Ovary (tissue), 9 donors: ENCODE data around the gene NETO2. TPM values are rescaled to one million over a fixed set of nuclear protein-coding genes. Genes with fewer than 3 reads are reported as not detected.

Experiments
- DNase-seq, 5 donors: peaks; one replicate each; pipeline ENCODE4 v3.0.0-alpha.2; 2019 to 2020
- H3K27ac ChIP-seq, 2 donors: fragments of 200-600 bp; one replicate each; pipeline versions ENCODE4 v1.5.1 to v1.8.0; 2019 to 2022
- H3K27me3 ChIP-seq: fragments of 200-600 bp; one replicate; pipeline ENCODE4 v1.8.0; 2022
- H3K36me3 ChIP-seq: fragments of 200-600 bp; sonication (generic); one replicate; pipeline ENCODE4 v1.5.1; 2019
- H3K4me1 ChIP-seq: one replicate; pipeline ENCODE4 v1.8.1; 2013; ENCODE audit warnings: mild to moderate bottlenecking, moderate library complexity; ENCODE audit not compliant: insufficient read depth
- H3K4me3 ChIP-seq: fragments of 200-600 bp; sonication (generic); one replicate; pipeline ENCODE4 v1.5.1; 2017
- H3K9me3 ChIP-seq, 2 donors: fragments of 200-600 bp in 1 of 2; sonication (generic) in 1 of 2; one replicate each; pipeline versions ENCODE4 v1.5.1 to v1.8.1; 2013 to 2019; ENCODE audit warnings: mild to moderate bottlenecking in 1 of 2, moderate library complexity in 1 of 2
- CTCF ChIP-seq, 3 donors: fragments of 450-650 bp in 2 of 3; fragments of 200-600 bp in 1 of 3; IDR thresholded peaks; one replicate each; pipeline versions ENCODE4 v1.5.1 to v1.8.0; 2016 to 2022; ENCODE audit warnings: antibody characterized with exemption in 3 of 3, mild to moderate bottlenecking in 1 of 3
- EP300 ChIP-seq: sonication (generic); formaldehyde crosslinking; IDR thresholded peaks from one replicate; pipeline ENCODE4 v1.6.1; 2017; ENCODE audit warnings: antibody characterized with exemption
- POLR2A ChIP-seq: fragments of 450-650 bp; IDR thresholded peaks from one replicate; pipeline ENCODE4 v1.6.1; 2017; ENCODE audit warnings: antibody characterized with exemption, mild to moderate bottlenecking, moderate library complexity
- WGBS, 3 donors: extraction: QIAGEN DNeasy Blood & Tissue Kit in 1 of 3; methylation state at CpG; one replicate each; pipeline versions ENCODE4 v1.1.5 to v1.1.7; 2013 to 2017; 5-methylcytosine and 5-hydroxymethylcytosine counted together
- intact Hi-C, 4 donors: fragments of 100-400 bp; cut with DNase I; formaldehyde crosslinking; loops; one replicate each; pipeline versions ENCODE4 v1.11.0 to v1.15.1; 2022 to 2023
- polyA plus RNA-seq, 2 donors: library from polyadenylated mRNA; stranded (reverse); fragments of 200-250 nt in 1 of 2; fragments of 350-450 nt in 1 of 2; fragmentation: Illumina TruSeq in 1 of 2; extraction: RNeasy Lipid Tissue Mini Kit (QIAGEN cat#74804) in 1 of 2; gene quantifications; one replicate each; pipeline ENCODE4 v1.2.3, GENCODE V29; 2013 to 2014
- total RNA-seq, 7 donors: library from RNA; depleted of rRNA in 2 of 7; stranded (reverse); fragments of >200 nt in 2 of 7; fragmentation: NEBNext Ultra II Directional in 3 of 7; extraction: Animal tissue kit (Norgen Biotek cat#: 25700) in 3 of 7; gene quantifications; one replicate each; pipeline versions ENCODE4 v1.1.0 to v1.2.4, GENCODE V29; 2016 to 2023
- donor health status: DM: no; HTN: no; CAD: no; lungs with moderate emphysema.
- donor health status: DM: no; HTN: no; CAD: no.
- donor health status: Bipolar disorder and iron deficiency.
- donor health status: DM: yes; HTN: yes; CAD: no.
- donor health status: DM: no; HTN: no; CAD: no.
- donor health status: DM: yes; HTN: yes; CAD: no.

The NETO2 gene
- total and polyA plus RNA-seq, 9 donors = 0.53 to 6.3 (median 1.8) TPM

GRCh38 chr16:47136099-47136842 is 7.5 kb downstream of the NETO2 start:
- no peaks in the 10 kb centered on the region for H3K27me3 ChIP-seq
- H3K9me3 ChIP-seq = no peaks in the 10 kb centered on the region
- TF ChIP-seq POLR2A = no peak
- no peak for TF ChIP-seq CTCF (IDR thresholded peaks at IDR 0.05)
- TF ChIP-seq EP300 = no peak
- no peak overlapping the region for H3K4me3 ChIP-seq
- H3K4me1 ChIP-seq = no peaks in the 10 kb centered on the region
- H3K36me3 ChIP-seq = no peaks in the 10 kb centered on the region
- no peak overlapping the region for H3K27ac ChIP-seq
- no peak for DNase-seq
- intact Hi-C loops = loop anchor here in 1 of 4 donors (10.0 kb wide), 1 partner anchor 1019 kb away; the partner anchor contains the start of gene ABCC12
- 88 to 91% (median 89%) methylated on average over 8 of the region's 8 CpGs for WGBS, 3 donors

- Histone ChIP-seq H3K27me3 (no peaks in the 10 kb centered on the region), H3K27ac (no peak overlapping the region), H3K9me3 (no peaks in the 10 kb centered on the region), H3K36me3 (no peaks in the 10 kb centered on the region), H3K4me3 (no peak overlapping the region), H3K4me1 (no peaks in the 10 kb centered on the region)
- no peak for DNase-seq
- 91 to 95% (median 94%) methylated on average over 4 of the region's 4 CpGs for WGBS, 3 donors
- intact Hi-C loops = loop anchor here in 1 of 4 donors (10.0 kb wide), 1 partner anchor 1020 kb away; the partner anchor contains the start of gene ABCC12
- TF ChIP-seq POLR2A = no peak
- TF ChIP-seq CTCF (IDR thresholded peaks at IDR 0.05) = no peak
- no peak for TF ChIP-seq EP300
Measured at GRCh38 chr16:47134550-47134949, 9.2 kb downstream of the NETO2 start.

- TF ChIP-seq CTCF (IDR thresholded peaks at IDR 0.05) (no peak), POLR2A (no peak), EP300 (no peak)
- H3K4me1 ChIP-seq = no peaks in the 10 kb centered on the region
- H3K36me3 ChIP-seq = no peaks in the 10 kb centered on the region
- H3K4me3 ChIP-seq = no peak overlapping the region
- no peaks in the 10 kb centered on the region for H3K27me3 ChIP-seq
- no peak for DNase-seq
- no peaks in the 10 kb centered on the region for H3K9me3 ChIP-seq
- H3K27ac ChIP-seq = no peak overlapping the region
- intact Hi-C loops = loop anchor here in 1 of 4 donors (10.0 kb wide), 1 partner anchor 1022 kb away; the partner anchor contains the start of gene ABCC12
Measured at GRCh38 chr16:47132308-47132707, 11.4 kb downstream of the NETO2 start.

GRCh38 chr16:47129755-47130435 is 13.8 kb downstream of the NETO2 start:
- H3K4me3 ChIP-seq = no peak overlapping the region
- intact Hi-C loops = loop anchor here in 1 of 4 donors (10.0 kb wide), 1 partner anchor 1025 kb away; the partner anchor contains the start of gene ABCC12
- H3K4me1 ChIP-seq = no peaks in the 10 kb centered on the region
- no peak for DNase-seq
- no peaks in the 10 kb centered on the region for H3K9me3 ChIP-seq
- H3K27me3 ChIP-seq = no peaks in the 10 kb centered on the region
- 59 to 82% (median 77%) methylated on average over 7 of the region's 7 CpGs for WGBS, 3 donors
- TF ChIP-seq CTCF (IDR thresholded peaks at IDR 0.05) = no peak
- TF ChIP-seq POLR2A = no peak
- TF ChIP-seq EP300 = no peak
- no peaks in the 10 kb centered on the region for H3K36me3 ChIP-seq
- H3K27ac ChIP-seq = no peak overlapping the region
